Upper lobe of left lung (tissue), 6 donors: ENCODE measurements around the gene ADAMTS16. TPM values are rescaled to one million over a fixed set of nuclear protein-coding genes. Genes with fewer than 3 reads are reported as not detected.

ENCODE experiments used
- ATAC-seq, 2 donors: fragments of 200-7000 bp; cut with Tn5 transposase; one replicate each; pipeline ENCODE4 v1.9.1; 2022; ENCODE audit warnings: mild to moderate bottlenecking in 2 of 2, moderate library complexity in 2 of 2; ENCODE audit not compliant: low FRiP score in 2 of 2
- DNase-seq, 2 donors: peaks; one replicate each; pipeline ENCODE4 v3.0.0-alpha.2; 2019 to 2020
- H3K27ac ChIP-seq, 4 donors: fragments of 200-600 bp; sonication (generic); one replicate each; pipeline ENCODE4 v1.5.1; 2016 to 2019
- H3K27me3 ChIP-seq, 4 donors: fragments of 200-600 bp; sonication (generic); one replicate each; pipeline ENCODE4 v1.5.1; 2017 to 2019
- H3K36me3 ChIP-seq, 4 donors: fragments of 200-600 bp; sonication (generic); one replicate each; pipeline ENCODE4 v1.5.1; 2016 to 2019
- H3K4me1 ChIP-seq, 4 donors: fragments of 200-600 bp; sonication (generic); one replicate each; pipeline ENCODE4 v1.5.1; 2018 to 2019
- H3K4me3 ChIP-seq, 4 donors: fragments of 200-600 bp; sonication (generic); one replicate each; pipeline ENCODE4 v1.5.1; 2017 to 2019; ENCODE audit warnings: mild to moderate bottlenecking in 2 of 4, moderate library complexity in 1 of 4
- H3K9me3 ChIP-seq, 4 donors: fragments of 200-600 bp; sonication (generic); one replicate each; pipeline ENCODE4 v1.5.1; 2018 to 2019
- EP300 ChIP-seq, 4 donors: sonication (generic); formaldehyde crosslinking; IDR thresholded peaks; one replicate each; pipeline ENCODE4 v1.5.1; 2017; ENCODE audit warnings: antibody characterized with exemption in 4 of 4, control low read depth in 2 of 4
- POLR2A ChIP-seq, 4 donors: fragments of 450-650 bp; IDR thresholded peaks; one replicate each; pipeline ENCODE4 v1.5.1; 2016 to 2017; ENCODE audit warnings: antibody characterized with exemption in 4 of 4, mild to moderate bottlenecking in 2 of 4
- POLR2AphosphoS5 ChIP-seq, 2 donors: sonication (generic); formaldehyde crosslinking; IDR thresholded peaks; one replicate each; pipeline ENCODE4 v1.5.1; 2017; ENCODE audit warnings: antibody characterized with exemption in 2 of 2
- WGBS, 2 donors: methylation state at CpG; one replicate each; pipeline ENCODE4 v1.1.5; 2017 to 2018; 5-methylcytosine and 5-hydroxymethylcytosine counted together
- total RNA-seq, 6 donors: library from RNA; depleted of rRNA in 4 of 6; stranded (reverse); fragments of >200 nt in 4 of 6; gene quantifications; one replicate each; pipeline versions ENCODE4 v1.1.0 to v1.2.1, GENCODE V29; 2016 to 2021
- TF ChIP-seq, protein P1 (sequence below), 6 experiments: fragments of 450-650 bp in 4 of 6; fragments of 200-600 bp in 2 of 6; sonication (generic) in 2 of 6; IDR thresholded peaks; one replicate each; pipeline ENCODE4 v1.5.1; 2016 to 2019; ENCODE audit warnings: antibody characterized with exemption in 6 of 6
- donor health status: DM: no; HTN: no; CAD: no; lungs with moderate emphysema.
- donor health status: DM: no; HTN: yes; CAD: no; lungs with severe emphysema.

Gene ADAMTS16
- total RNA-seq, 6 donors from 2014 or later = 0.29 to 3.0 TPM; not detected in 4

DNA sequence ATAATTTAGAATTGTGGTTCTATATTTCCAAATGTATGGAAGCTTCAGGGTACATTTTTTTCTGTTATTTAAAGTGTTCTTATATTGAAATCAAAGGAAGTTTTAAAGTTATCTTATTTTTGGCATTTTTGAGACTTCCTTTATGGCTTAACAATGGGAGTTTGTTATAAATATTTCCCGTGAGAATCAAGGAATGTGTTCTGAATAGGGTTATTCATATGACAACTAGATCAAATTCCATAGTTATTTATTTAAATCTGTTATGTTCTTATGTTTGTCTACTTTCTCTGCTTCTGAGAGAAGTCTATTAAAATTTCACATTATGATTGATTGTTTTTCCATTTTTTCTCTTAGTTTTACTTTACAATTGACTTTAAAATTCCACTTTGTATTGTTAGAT lies 135.1 kb downstream of the ADAMTS16 start:
- Histone ChIP-seq H3K27ac (no peak overlapping the region), H3K4me1 (peaks cover 3 to 12% (median 7%) of the 10 kb centered on the region in 4 donors), H3K9me3 (no peaks in the 10 kb centered on the region), H3K36me3 (no peaks in the 10 kb centered on the region), H3K27me3 (no peaks in the 10 kb centered on the region), H3K4me3 (no peak overlapping the region)
- DNase-seq (no peak), ATAC-seq (no peak)
- WGBS, 2 donors = 36 to 72% methylated on average over 1 of the region's 1 CpG
- TF ChIP-seq POLR2A (IDR thresholded peaks at IDR 0.05) (no peak), POLR2AphosphoS5 (IDR thresholded peaks at IDR 0.05) (no peak), EP300 (IDR thresholded peaks at IDR 0.05) (no peak)
- TF ChIP-seq, protein P1, sequence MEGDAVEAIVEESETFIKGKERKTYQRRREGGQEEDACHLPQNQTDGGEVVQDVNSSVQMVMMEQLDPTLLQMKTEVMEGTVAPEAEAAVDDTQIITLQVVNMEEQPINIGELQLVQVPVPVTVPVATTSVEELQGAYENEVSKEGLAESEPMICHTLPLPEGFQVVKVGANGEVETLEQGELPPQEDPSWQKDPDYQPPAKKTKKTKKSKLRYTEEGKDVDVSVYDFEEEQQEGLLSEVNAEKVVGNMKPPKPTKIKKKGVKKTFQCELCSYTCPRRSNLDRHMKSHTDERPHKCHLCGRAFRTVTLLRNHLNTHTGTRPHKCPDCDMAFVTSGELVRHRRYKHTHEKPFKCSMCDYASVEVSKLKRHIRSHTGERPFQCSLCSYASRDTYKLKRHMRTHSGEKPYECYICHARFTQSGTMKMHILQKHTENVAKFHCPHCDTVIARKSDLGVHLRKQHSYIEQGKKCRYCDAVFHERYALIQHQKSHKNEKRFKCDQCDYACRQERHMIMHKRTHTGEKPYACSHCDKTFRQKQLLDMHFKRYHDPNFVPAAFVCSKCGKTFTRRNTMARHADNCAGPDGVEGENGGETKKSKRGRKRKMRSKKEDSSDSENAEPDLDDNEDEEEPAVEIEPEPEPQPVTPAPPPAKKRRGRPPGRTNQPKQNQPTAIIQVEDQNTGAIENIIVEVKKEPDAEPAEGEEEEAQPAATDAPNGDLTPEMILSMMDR (IDR thresholded peaks at IDR 0.05) = no peak

DNA sequence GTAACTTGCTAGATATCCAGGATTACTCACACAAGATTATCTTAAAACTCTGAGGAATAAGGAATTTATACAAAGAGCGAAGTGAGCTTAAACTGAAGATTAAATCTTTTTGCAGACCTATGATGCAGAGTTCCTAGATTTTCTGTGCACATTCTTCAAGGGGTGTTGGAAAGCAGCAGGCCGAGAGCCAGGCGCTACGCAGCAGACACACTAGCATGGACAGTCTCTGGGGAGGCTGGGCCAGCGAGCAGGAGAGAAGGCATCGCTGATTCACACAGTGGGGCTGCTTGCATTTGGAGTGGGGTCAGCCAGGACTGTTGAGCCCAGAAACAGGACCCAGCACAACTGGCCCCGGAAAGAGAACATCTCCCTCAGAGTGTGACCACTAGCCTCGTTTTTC lies 136.3 kb downstream of the ADAMTS16 start:
- no peaks in the 10 kb centered on the region for H3K9me3 ChIP-seq
- no peaks in the 10 kb centered on the region for H3K36me3 ChIP-seq
- no peak overlapping the region for H3K4me3 ChIP-seq
- ATAC-seq (no peak), DNase-seq (no peak)
- no peak for TF ChIP-seq POLR2AphosphoS5 (IDR thresholded peaks at IDR 0.05)
- TF ChIP-seq POLR2A (IDR thresholded peaks at IDR 0.05) = no peak
- no peak for TF ChIP-seq EP300 (IDR thresholded peaks at IDR 0.05)
- TF ChIP-seq, protein P1 (IDR thresholded peaks at IDR 0.05) = no peak
- H3K27me3 ChIP-seq = no peaks in the 10 kb centered on the region
- peaks cover 0 to 5% (median 4%) of the 10 kb centered on the region in 4 donors for H3K4me1 ChIP-seq
- H3K27ac ChIP-seq = no peak overlapping the region
- 86 to 89% methylated on average over 8 of the region's 8 CpGs for WGBS, 2 donors

DNA sequence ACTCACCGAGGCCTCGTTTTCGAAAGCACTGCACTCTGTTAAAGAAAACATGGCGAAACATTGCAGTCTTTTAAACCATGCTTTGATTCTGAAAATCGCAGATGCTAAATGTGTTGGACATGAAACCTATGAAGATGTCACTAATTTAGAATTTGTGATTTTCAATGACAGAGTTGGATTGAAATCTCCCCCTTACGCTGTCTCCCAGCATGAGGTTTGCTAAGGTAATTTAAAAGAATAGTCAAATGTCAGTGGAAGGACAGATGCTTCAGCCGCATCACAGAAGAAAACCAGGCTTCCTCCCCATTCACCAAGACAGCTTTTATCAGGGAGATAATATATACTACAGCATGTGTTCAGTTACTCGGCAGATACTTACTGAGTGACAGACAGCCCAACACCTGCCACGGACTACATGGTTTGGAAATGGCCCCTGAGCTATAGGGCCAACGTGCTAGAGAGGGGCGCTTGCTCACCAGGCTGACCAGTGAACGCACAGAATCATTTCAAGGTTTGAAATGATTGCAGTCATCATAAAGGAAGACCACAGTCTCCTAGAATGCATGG lies 136.9 kb downstream of the ADAMTS16 start:
- Histone ChIP-seq H3K4me1 (peaks cover 0 to under 1% (median 0%) of the 10 kb centered on the region in 4 donors), H3K4me3 (no peak overlapping the region), H3K9me3 (no peaks in the 10 kb centered on the region), H3K36me3 (no peaks in the 10 kb centered on the region), H3K27me3 (no peaks in the 10 kb centered on the region), H3K27ac (no peak overlapping the region)
- no peak for TF ChIP-seq POLR2A (IDR thresholded peaks at IDR 0.05)
- no peak for TF ChIP-seq EP300 (IDR thresholded peaks at IDR 0.05)
- no peak for TF ChIP-seq POLR2AphosphoS5 (IDR thresholded peaks at IDR 0.05)
- TF ChIP-seq, protein P1 (IDR thresholded peaks at IDR 0.05) = no peak
- ATAC-seq (no peak), DNase-seq (no peak)
- WGBS, 2 donors = 78 to 81% methylated on average over 12 of the region's 12 CpGs

DNA sequence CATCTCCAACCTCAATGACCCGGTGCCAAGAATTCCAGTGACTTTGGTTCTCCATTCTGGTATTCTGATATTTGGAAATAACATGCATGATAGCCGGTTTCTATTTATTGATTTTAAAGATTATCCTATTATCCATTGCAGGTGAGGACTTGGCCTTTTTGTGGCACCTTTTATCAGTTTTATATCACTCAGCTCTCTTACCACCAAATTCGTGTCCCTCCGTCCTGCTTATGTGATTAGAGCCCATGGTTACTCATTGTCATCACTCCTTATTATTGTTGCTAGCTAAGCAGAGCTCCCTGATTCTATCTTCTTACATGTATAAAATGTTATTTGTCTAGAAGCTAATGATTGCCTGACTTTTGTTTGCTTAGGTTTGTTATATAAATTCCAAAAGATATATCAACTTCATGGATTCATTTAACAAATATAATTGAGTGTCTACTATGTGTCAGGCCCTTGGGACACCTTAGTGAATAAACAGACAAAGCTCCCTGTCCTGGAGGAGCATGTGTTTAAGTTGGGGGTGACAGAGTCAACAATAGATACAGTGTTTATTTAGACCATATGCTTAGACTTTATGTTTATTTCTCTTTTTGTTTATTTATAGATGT lies 138.2 kb downstream of the ADAMTS16 start:
- Histone ChIP-seq H3K9me3 (no peaks in the 10 kb centered on the region), H3K27ac (no peak overlapping the region), H3K4me3 (no peak overlapping the region), H3K36me3 (no peaks in the 10 kb centered on the region), H3K27me3 (no peaks in the 10 kb centered on the region), H3K4me1 (no peaks in the 10 kb centered on the region)
- TF ChIP-seq, protein P1 (IDR thresholded peaks at IDR 0.05) = no peak
- TF ChIP-seq EP300 (IDR thresholded peaks at IDR 0.05) (no peak), POLR2A (IDR thresholded peaks at IDR 0.05) (no peak), POLR2AphosphoS5 (IDR thresholded peaks at IDR 0.05) (no peak)
- ATAC-seq = no peak
- DNase-seq = no peak
- WGBS, 2 donors = 87 to 92% methylated on average over 4 of the region's 4 CpGs
